Fibroblast of villous mesenchyme (primary cell): ENCODE measurements around the gene SLC7A8. TPM values are rescaled to one million over a fixed set of nuclear protein-coding genes. Genes with fewer than 3 reads are reported as not detected.

ENCODE experiments used
- DNase-seq: peaks from one replicate; pipeline ENCODE4 v3.0.0-alpha.2; 2010; ENCODE audit warnings: low read depth
- H3K4me3 ChIP-seq: 2 replicates; pipeline ENCODE4 v1.5.1; 2011; ENCODE audit warnings: low read depth, mild to moderate bottlenecking, low read length
- CTCF ChIP-seq: IDR thresholded peaks from 2 replicates; pipeline ENCODE4 v1.5.1; 2012; ENCODE audit warnings: low read depth, mild to moderate bottlenecking, low read length; ENCODE audit not compliant: insufficient read depth
- total RNA-seq: library from RNA; depleted of rRNA; stranded (reverse); fragments of >200 nt; gene quantifications from 2 replicates; pipeline ENCODE4 v1.2.3, GENCODE V29; 2012

SLC7A8 gene
- total RNA-seq, 1 donor, result 0.86 TPM

- TF ChIP-seq CTCF, result no peak
- no peak for DNase-seq
- H3K4me3 ChIP-seq, result no peak overlapping the region
These were observed 12.2 kb upstream of the SLC7A8 start for GRCh38 chr14:23195552-23196101.

GRCh38 chr14:23193432-23193831 is 10.0 kb upstream of the SLC7A8 start:
- TF ChIP-seq CTCF, result no peak
- DNase-seq, result no peak
- no peak overlapping the region for H3K4me3 ChIP-seq

- no peak for DNase-seq
- no peak overlapping the region for H3K4me3 ChIP-seq
- TF ChIP-seq CTCF, result no peak
These were observed 4.5 kb upstream of the SLC7A8 start for GRCh38 chr14:23187925-23188324.

- no peak overlapping the region for H3K4me3 ChIP-seq
- DNase-seq, result peak; percentile 81
- peak; percentile 86 for TF ChIP-seq CTCF
These were observed 3.6 kb upstream of the SLC7A8 start for GRCh38 chr14:23186913-23187654.

GRCh38 chr14:23185063-23185462 is 1.6 kb upstream of the SLC7A8 start:
- no peak for TF ChIP-seq CTCF
- no peak for DNase-seq
- no peak overlapping the region for H3K4me3 ChIP-seq

- peak overlapping the region; percentile 47 for H3K4me3 ChIP-seq
- TF ChIP-seq CTCF, result no peak
- DNase-seq, result no peak
These were observed 346 bp downstream of the SLC7A8 start for GRCh38 chr14:23183158-23183470.
